UCSD-AML1 (cell line): ENCODE measurements around the gene PRM1.
"Not testable (repeated sequence)": the region's sequence is repeated elsewhere in the genome, so short reads cannot be mapped to it uniquely, and the experiment has no call there.

Experiments used
- DNase-seq: peaks from one replicate; lab custom pipeline; 2025; ENCODE audit not compliant: unreplicated experiment; lab: John Stamatoyannopoulos, UW

Gene PRM1

DNA sequence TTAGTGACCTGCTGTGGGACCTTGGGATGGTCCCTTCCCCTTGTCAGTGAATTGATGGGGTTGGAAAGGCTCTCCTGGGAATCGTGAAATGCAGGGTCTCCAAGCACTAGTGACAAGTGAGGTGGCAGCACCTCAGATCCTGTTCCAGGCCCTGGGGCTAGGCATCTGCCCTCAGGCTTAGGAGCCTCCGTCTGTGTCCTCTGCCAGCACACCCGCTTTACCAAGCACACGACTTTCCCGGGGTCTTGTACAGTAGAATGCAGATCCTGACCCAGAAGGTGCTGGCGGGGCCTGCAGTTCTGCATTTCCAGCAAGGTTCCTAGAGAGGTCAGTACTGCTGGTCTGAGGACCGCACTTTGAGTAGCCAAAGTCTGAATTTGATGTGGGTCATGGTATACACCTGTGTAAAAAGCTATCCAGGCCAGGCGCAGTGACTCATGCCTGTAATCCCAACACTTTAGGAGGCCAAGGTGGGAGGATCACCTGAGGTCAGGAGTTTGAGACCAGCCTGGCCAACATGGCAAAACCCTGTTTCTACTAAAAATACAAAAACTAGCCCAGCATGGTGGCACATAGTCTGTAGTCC, 33.3 kb upstream of the PRM1 start:
- no peak for DNase-seq

DNA sequence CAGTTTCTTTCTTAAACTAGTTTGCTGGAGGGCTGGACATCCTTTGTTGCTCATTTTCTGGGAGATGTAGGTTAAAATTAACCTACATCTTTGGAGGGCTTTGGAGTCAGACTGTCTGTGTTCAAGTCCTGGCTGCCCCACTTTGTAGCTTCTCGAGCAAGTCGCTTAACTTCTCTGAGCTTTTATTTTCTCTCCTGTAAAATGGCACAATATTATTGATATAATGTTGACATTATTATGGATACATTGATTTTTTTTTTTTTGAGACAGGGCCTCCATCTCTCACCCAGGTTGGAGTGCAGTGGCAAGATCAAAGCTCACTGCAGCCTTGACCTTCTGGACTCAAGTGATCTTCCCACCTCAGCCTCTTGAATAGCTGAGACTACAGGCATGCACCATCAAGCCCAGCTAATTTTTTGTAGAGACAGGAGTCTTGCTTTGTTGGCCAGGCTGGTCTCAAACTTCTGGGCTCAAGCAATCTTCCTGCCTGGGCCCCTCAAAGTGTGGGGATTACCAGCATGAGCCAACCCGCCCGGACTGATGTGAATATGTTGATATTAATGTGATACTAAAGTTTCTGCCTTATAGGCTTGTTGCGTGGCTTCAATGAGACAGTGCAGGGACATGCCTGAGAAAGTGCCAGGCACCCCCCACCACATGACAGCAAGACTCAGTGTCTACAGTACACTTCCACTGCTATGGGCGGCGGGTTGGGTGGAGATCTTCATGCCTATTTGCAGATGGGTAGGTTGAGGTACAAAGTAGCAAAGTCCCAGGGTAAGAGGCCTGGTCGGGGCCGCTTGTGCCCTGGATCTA, 32.6 kb upstream of the PRM1 start:
- no peak for DNase-seq

DNA sequence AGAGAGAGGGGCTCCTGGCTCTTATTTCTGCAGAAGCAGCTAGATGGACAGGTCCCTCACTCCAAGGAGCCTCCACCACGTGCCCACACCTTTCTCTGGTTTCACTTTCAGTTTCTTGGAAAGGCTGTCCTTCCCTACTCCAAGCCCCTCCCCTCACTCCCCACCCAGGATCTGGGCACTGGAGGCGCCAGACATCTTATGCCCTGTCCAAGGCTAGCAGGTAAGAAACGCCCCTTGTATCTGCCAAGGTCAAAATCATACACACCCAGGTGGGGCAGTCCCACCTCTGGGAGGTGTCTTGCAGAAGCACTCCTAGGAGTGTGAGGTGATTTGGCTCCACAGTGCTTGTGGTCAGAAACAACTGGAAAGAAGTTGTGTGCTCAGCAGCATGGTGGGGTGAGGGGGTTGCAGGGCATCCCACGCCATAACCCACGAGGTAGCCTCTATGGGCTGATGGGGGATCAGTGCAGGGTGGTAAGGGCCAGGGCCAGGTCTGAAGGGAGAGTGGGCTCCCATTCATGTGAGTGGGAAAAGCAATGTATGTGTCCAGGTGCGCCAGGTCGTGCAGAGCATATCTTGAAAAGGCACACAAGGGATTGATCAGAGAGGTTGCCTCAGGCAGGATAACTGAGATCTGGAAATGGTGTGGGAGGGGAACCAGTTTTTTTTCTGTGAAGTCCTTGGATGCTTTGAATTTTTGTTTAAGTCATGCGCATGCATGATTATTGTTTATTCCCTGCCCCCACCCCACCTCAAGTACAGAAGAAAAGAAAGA, 31.8 kb upstream of the PRM1 start:
- DNase-seq, result peak; percentile 33

DNA sequence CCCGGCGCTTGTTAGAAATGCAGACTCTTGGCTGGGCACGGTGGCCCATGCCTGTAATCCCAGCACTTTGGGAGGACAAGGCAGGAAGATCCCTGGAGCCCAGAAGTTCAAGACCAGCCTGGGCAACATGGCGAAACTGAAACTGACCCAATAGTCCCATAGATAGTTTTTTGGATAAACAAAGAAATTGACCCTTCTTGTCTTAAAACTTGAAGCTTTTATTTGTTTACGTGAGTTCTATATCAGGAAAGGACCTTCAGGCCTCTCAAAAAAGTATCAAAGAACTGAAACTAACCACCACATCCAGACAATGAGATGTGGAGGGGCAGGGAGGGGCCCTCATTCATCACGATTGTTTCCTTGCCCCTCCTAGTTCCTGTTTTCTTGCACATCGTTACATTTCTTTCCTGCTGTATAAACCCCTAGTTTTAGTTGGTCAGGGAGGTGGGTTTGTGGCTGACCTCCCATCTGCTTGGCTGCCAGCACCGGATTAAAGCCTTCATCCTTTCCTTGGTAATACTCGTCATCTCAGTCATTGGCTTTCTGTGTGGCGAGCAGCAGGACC, 29.9 kb upstream of the PRM1 start:
- peak; percentile 45 for DNase-seq

DNA sequence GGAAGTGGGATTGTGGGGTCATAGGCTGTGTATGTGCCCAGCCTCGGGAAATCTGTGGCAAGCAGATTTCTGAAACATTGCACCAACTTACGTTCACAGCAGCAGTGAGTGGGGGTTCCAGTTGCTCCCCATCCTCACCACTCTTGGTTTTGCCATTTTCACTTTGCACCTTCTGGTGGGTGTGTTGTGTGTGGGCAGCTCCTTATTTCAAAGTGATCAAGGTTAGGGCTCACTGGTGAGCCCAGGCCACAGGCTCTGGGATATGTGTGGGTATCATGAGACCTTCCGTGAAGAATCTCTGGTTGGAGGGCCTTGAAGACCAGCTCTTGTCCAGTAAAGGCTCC, 29.5 kb upstream of the PRM1 start:
- DNase-seq, result no peak

DNA sequence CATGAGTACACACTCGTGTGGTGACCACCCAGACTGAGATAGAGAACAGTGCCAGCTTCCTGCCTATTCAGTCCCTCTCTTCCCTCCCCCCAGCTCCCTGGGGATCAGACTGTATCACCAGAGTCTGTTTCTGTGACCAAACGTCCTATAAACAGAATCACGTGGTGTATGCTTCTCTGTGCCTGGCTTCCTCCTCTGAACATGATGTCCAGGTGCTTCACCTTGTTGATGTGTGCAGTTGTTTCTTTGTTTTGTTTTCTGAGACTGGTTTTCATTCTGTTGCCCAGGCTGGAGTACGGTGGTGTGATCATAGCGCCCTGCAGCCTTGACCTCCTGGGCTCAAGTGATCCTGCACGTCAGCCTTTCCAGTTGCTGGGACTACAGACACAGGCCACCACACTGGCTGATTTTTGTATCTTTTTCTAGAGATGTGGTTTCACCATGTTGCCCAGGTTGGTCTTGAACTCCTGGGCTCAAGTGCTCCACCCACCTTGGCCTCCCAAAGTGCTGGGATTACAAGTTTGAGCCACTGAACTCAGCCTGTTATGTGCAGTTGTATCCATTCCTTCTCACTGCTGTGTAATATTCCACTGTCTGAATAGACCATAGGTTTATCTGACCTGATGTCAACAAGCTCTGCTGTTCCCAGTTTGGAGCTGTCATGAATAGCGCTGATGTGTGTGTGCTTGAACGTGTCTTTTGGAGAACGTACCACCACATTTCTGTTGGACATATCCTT, 28.9 kb upstream of the PRM1 start:
- DNase-seq, result no peak

DNA sequence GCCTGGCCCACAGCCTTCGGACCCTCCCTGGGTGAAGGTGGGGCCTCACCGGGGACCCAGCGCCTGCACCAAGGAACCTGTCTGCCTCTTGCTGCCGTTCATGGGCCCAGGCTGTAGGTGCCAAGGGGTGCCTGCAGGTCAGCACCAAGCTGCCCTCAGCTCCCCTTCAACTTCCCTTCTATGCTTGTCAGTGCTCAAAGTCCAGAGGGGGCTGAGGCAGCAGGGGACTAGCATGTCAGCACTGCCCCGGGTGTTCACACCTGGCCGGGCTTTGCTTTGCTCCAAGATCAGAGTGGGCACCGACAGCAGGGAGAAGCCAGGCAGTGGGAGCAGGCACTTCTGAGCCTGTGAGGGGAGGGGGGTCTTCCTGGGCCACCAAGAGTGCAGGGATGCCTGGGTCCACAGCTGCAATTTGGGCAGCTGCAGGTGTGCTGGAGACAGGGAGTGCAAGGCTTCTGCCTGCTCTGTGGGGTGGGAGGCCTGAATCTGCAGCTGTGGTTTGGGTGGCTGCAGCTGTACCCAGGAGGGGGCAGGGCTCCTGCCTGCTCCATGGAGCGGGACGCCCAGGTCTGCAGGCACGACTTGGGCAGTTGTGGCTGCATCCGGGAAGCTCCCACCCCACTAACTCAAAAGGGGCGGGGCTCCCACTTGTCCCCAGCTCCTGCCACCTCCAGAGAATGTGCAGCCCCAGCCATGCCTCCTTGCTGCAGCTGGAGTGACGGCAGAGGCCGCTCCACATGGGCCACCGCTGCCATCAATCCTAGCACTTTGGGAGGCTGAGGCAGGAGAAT, 27.6 kb upstream of the PRM1 start:
- peak; percentile 27 for DNase-seq

DNA sequence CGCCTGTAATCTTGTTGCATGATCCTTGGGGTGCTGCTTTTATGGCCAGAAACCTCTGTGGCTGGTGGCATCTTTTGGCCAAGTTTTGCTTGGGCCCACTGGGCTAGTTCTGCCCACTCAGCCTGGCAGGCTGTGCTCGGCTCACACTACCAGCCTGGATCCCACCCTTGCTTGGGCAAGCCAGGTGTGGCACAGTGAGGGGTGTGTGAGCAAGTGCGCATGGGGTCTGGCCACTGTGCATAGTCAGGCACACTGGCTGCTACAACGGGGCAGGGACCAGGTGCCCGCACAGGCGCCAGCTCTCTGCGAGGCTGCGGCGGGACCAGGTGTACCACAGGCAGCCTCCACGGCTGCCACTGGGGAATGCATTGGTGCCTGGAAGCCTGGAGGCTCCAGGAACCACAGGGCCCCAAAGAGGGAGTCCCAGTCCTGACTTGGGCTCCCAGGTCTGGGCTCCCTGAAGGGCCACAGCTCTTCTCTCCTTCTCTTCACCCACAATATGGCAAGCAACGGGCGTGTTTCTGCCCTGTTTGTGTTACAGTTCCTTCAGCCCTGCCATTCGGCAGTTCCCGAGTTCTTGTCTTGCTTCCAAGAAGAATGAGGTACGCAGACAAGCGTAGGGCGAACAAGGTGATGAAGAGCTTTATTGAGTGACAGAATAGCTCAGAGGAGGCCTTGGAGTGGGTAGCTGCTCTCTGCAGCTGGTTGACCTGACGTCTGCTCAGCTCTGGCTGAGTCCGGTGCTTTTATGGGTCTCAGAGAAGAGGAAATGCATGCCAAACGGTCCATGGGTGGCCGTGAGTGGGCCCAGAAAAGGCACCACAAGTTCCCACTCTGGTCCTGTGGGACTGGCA, 26.7 kb upstream of the PRM1 start:
- DNase-seq, result no peak

DNA sequence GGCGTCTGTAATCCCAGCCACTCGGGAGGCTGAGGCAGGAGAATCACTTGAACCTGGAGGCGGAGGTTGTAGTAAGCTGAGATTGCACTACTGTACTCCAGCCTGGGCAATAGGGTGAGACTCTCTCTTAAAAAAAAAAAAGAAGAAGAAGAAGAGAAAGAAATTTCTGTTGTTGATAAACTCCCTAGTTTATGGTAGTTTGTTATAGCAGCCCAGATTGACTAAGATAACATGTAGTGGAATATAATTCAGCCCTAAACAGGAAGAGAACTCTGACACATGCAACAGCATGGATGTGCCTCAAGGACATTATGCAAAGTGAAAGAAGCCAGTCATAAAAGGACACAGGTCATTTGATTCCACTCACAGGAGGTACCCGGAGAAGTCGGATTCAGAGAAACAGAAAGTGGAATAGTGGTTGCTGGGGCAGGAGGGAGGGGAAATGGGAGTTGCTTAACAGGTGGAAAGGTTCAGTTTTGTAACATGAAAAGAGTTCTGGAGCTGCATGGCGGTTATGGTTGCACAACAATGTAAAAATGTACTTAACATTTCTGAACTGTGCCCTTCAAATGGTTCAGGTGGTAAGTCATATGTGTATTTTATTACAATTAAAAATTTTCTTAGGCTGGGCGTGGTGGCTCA, 26.0 kb upstream of the PRM1 start:
- no peak for DNase-seq

DNA sequence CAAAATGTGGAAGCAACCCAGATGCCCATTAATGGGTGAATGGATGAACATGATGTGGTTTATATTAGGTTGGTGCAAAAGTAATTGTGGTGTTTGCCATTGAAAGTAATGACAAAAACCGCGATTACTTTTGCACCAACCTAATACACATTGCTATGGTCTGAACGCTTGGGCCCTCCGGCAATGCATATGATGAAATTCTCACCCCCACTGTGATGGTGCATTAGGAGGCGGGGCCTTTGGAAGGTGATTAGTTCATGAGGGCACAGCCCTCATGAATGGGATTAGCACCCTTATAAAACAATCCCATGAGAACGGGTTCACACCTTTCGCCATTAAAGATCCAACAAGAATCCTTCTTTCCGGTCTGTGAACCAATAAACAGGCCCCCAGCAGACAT, 25.3 kb upstream of the PRM1 start:
- no peak for DNase-seq

DNA sequence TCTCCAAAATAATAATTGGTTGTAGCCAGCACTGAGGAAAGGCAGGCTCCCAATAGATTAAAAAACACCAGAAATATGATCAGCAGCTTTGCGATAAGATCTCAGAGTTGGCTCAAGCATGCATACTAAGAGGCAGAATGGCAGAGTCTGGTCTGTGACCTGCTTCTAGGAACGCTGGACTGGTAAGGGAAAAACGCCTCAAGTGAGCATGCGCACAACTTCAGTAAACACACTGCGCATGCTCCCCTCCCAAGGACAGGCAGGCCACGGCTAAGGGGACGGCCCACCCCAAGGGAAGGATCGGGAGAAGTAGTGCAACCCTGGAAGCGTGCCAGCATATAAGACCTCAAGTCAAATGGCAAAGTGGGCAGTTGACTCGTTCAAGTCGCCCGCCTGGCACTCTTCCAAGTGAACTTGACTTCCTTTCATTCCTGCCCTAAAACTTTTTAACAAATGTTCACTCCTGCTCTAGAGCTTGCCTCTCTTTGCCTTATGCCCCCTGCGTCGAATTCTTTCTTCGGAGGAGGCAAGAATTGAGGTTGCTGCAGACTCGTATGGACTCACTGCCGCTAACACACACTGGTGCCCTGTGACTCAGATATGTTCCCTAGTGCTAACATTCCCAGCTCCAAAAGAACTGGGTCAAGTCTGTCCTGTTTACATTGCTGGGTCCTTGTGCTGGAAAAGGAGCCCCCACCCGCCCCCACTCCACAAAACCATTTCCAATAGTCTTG, 22.4 kb upstream of the PRM1 start:
- DNase-seq, result no peak

DNA sequence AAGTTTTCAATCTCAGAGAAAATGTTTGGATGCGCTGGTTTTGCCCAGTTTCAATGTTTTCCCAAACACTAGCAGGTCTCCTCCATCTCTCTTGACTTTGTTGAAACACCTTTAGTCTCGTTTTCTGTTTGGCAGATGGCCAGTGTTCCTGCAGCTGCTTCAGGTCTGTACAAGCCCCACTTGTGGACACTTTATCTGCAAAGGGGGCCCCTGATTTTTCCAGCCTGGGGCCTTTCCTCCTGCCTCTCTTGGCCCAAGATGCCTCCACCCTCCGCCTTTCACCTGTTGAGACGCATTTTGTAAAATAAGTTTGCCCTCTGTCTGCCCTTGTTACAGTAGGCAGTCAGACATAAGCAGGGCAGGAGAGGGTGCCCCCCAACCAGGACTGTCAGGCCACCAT, 21.8 kb upstream of the PRM1 start:
- no peak for DNase-seq

DNA sequence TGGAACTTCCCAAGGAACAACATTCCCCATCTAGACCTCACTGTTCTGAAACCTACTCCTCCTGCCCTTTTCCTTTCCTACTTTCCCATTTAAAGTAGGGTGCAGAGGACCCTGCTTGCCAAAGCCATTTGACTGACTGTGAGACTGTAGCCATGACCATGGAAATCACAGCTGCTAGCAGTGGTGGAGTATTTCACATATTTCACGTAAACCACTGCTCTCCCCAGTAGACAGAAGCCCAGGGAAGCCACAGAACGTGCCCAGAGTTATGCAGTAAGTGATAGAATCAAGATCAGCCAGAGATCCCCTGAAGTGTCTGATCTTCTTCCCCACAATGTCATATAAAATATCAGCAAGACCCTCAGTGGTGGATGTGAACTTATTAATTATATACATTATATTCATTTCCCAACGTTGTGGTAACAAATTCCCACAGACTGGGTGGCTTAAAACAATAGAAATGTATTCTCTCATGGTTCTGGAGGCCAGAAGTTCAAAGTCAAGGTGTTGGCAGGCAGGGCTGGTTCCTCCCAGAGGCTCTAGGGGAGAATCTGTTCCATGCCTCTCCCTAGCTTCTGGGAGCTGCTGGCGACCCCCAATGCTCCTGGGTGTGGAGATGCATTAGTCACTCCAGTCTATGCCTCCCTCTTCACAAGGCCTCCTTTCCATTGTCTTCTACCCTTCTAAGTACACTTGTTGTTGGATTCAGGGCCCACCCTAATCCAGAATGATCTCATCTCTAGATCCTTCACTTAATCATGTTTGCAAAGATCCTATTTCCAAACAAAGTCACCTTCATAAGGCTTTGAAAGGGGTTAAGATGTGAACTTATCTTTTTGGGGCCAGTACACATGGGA, 20.7 kb upstream of the PRM1 start:
- no peak for DNase-seq

DNA sequence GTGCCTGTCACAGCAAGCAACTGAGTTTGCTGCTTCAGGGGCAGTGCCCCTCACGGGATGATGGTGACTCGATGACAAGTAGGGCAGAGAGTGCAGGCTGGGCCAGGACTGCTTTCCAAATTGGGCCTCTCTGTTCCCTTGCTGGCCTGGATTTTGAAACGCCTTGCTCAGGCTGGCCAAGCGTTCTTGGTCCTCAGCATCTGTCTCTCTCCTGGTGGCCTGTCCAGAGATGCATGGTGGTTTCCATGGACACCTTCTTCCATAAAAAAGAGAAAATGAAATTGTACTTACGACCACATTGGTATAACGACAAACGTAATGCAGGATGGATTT, 19.4 kb upstream of the PRM1 start:
- DNase-seq, result no peak

DNA sequence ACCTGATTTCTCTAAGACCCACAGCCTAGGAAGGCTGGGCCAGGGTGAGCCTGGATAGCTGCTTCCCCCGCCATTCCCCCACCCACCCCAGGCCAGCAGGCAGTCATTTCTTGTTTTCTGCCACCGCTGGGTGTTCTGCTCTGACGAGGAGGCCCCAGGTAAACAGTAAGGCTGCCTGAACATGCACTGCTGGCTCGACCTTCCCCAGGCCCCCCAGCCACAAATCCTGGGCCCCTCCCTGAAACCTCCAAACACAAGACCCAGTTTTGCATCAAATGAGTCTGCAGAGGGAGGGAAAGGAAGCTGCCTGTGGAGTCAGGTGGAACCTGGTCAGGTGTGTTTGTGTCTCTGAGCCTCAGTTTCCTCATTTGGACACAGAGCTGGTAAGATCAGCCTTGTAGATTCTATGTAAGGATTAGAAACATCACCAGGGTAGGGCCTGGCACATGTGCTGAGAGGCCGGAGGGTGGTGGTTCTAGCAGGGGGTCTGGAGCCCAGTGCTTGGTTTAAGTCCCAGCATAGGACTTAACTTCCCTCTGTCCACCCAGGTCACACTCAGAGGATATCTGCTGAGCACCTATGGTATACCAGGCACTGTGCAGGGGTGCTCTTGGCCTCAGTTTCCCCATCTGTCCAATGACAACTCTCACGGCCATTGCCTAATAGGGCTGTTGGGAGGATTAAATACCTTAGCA, 18.9 kb upstream of the PRM1 start:
- no peak for DNase-seq

DNA sequence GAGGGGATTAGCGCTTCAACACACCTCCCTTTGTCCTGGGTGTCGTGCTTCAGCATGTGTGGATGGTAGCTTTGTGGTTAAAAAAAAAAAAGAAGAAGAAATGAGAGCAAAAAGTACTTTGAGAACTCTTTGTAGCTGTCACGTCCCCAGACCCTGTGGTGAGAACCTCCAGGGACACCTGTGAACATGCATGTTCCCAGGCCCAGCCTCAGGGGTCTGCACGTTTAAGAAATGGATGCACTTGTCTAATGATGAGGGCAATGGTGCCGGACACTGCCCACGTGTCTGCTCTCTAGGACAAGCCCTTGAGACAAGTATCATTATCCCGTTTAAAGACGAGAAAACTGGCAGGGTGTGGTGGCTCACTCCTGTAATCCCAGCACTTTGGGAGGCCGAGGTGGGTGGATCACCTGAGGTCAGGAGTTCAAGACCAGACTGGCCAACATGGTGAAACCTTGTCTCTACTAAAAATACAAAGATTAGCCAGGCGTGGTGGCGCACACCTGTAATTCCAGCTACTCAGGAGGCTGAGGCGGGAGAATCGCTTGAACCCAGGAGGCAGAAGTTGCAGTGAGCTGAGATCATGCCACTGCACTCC, 17.9 kb upstream of the PRM1 start:
- not testable (repeated sequence) for DNase-seq
